ENCODE data around the gene RRP12. TPM values are rescaled to one million over a fixed set of nuclear protein-coding genes. Genes with fewer than 3 reads are reported as not detected.
A peak's percentile ranks its signal among the peaks of the same experiment; 100 is the strongest.
"Not testable (repeated sequence)": the region's sequence is repeated elsewhere in the genome, so short reads cannot be mapped to it uniquely, and the experiment has no call there.

RRP12 gene
- total RNA-seq, 1 donor from 2014 or later = 15.2 TPM

- no peaks in the 10 kb centered on the region for H3K27me3 ChIP-seq (ENCODE audit: low read depth)
- peaks cover 42% of the 10 kb centered on the region for H3K4me1 ChIP-seq
- H3K27ac ChIP-seq (replicated peaks) = peak overlapping the region; percentile 93
- no peak for DNase-seq
- H3K4me3 ChIP-seq = peak overlapping the region; percentile 95
- intact Hi-C loops (cut with micrococcal nuclease) = no loop called here
- H3K9me3 ChIP-seq (replicated peaks) = no peaks in the 10 kb centered on the region
- peaks cover 40% of the 10 kb centered on the region for H3K36me3 ChIP-seq
- no peak for TF ChIP-seq CTCF (IDR thresholded peaks at IDR 0.05; ENCODE audit: borderline replicate concordance)
Observed at GRCh38 chr10:97427571-97428179, 26.5 kb upstream of the RRP12 start.

- H3K36me3 ChIP-seq = peaks cover 37% of the 10 kb centered on the region
- peak overlapping the region; percentile 93 for H3K27ac ChIP-seq (replicated peaks)
- H3K4me3 ChIP-seq = peak overlapping the region; percentile 95
- H3K27me3 ChIP-seq (ENCODE audit: low read depth) = no peaks in the 10 kb centered on the region
- TF ChIP-seq CTCF (IDR thresholded peaks at IDR 0.05; ENCODE audit: borderline replicate concordance) = no peak
- DNase-seq = no peak
- H3K4me1 ChIP-seq = peaks cover 42% of the 10 kb centered on the region
- intact Hi-C loops (cut with micrococcal nuclease) = no loop called here
- no peaks in the 10 kb centered on the region for H3K9me3 ChIP-seq (replicated peaks)
Observed at GRCh38 chr10:97426776-97427570, 25.8 kb upstream of the RRP12 start.

- intact Hi-C loops (cut with micrococcal nuclease) = no loop called here
- peak; percentile 69 for TF ChIP-seq CTCF (IDR thresholded peaks at IDR 0.05; ENCODE audit: borderline replicate concordance)
- H3K4me3 ChIP-seq = peak within 1 kb of the TSS; percentile 95
- H3K27ac ChIP-seq (replicated peaks) = peak within 1 kb of the TSS; percentile 93
- DNase-seq = peak; percentile 95
- H3K27me3 ChIP-seq (ENCODE audit: low read depth) = no peaks in the 10 kb centered on the region
- peaks cover 29% of the 10 kb centered on the region for H3K36me3 ChIP-seq
- H3K4me1 ChIP-seq = peaks cover 42% of the 10 kb centered on the region
- no peaks in the 10 kb centered on the region for H3K9me3 ChIP-seq (replicated peaks)
Observed at GRCh38 chr10:97425964-97426775, 25.0 kb upstream of the RRP12 start, which contains the start of gene PGAM1. TSS of gene PGAM1 (plus strand) at chr10:97426191. CDS start at chr10:97426308, 117 bp downstream.

- H3K9me3 ChIP-seq (replicated peaks); intact Hi-C loops (cut with micrococcal nuclease); H3K4me3 ChIP-seq; H3K36me3 ChIP-seq; DNase-seq; H3K27ac ChIP-seq (replicated peaks); H3K27me3 ChIP-seq (ENCODE audit: low read depth): not testable (repeated sequence)
- H3K4me1 ChIP-seq = peaks cover 34% of the 10 kb centered on the region
Observed at GRCh38 chr10:97423757-97424098, 22.6 kb upstream of the RRP12 start.

- intact Hi-C loops (cut with micrococcal nuclease) = no loop called here
- Histone ChIP-seq H3K27me3 (ENCODE audit: low read depth) (no peaks in the 10 kb centered on the region), H3K27ac (replicated peaks) (no peak overlapping the region), H3K4me3 (no peak overlapping the region), H3K36me3 (no peaks in the 10 kb centered on the region), H3K9me3 (replicated peaks) (no peaks in the 10 kb centered on the region), H3K4me1 (peaks cover 5% of the 10 kb centered on the region)
- DNase-seq = no peak
- no peak for TF ChIP-seq CTCF (IDR thresholded peaks at IDR 0.05; ENCODE audit: borderline replicate concordance)
Observed at GRCh38 chr10:97416565-97416964, 15.4 kb upstream of the RRP12 start.

All from left ventricle myocardium inferior (tissue), 1 donor.